Calu3 (cell line): ENCODE results near the gene MPP4. TPM values are rescaled to one million over a fixed set of nuclear protein-coding genes. Genes with fewer than 3 reads are reported as not detected.

ENCODE experiments used
- BruUV-seq: library from RNA; stranded (reverse); fragments of 400-500 nt; replicated peaks from 2 replicates; lab custom pipeline; 2021; lab: Mats Ljungman, UMichigan
- CTCF ChIA-PET: fragments of 300-600 bp; sonication (Branson Sonifier 250); formaldehyde crosslinking; loops from one replicate; lab custom pipeline; 2022; ENCODE audit warnings: antibody characterized with exemption; lab: Charles Lee
- DNase-seq: peaks from one replicate; pipeline ENCODE4 v3.0.0; 2022
- H3K27ac Mint-ChIP-seq: one replicate; pipeline ENCODE4 v1.8.0; 2022; ENCODE audit warnings: mixed read lengths; ENCODE audit not compliant: unreplicated experiment
- H3K27me3 Mint-ChIP-seq: one replicate; pipeline ENCODE4 v1.8.0; 2022; ENCODE audit warnings: mixed read lengths; ENCODE audit not compliant: unreplicated experiment
- H3K36me3 Mint-ChIP-seq: one replicate; pipeline ENCODE4 v1.8.0; 2022; ENCODE audit warnings: mild to moderate bottlenecking, moderate library complexity, mixed read lengths; ENCODE audit not compliant: insufficient read depth, unreplicated experiment
- H3K4me1 Mint-ChIP-seq: one replicate; pipeline ENCODE4 v1.8.0; 2022; ENCODE audit warnings: mild to moderate bottlenecking, low read depth, mixed read lengths; ENCODE audit not compliant: unreplicated experiment
- H3K4me3 Mint-ChIP-seq: one replicate; pipeline ENCODE4 v1.8.0; 2022; ENCODE audit warnings: mild to moderate bottlenecking, low read depth, moderate library complexity, mixed read lengths; ENCODE audit not compliant: unreplicated experiment
- H3K9me3 Mint-ChIP-seq: one replicate; pipeline ENCODE4 v1.8.0; 2022; ENCODE audit warnings: low read depth, mixed read lengths; ENCODE audit not compliant: unreplicated experiment
- intact Hi-C: fragments of 100-400 bp; cut with micrococcal nuclease; formaldehyde crosslinking; loops from one replicate; pipeline ENCODE4 v1.10.0; 2022; ENCODE audit not compliant: unreplicated experiment
- total RNA-seq: library from RNA; stranded (reverse); gene quantifications from 2 replicates; pipeline ENCODE4 v1.2.3, GENCODE V29; 2022
- TF ChIP-seq, protein P1 (sequence below): fragments of 200-600 bp; IDR thresholded peaks from one replicate; pipeline ENCODE4 v1.8.0; 2022; ENCODE audit warnings: antibody characterized with exemption; ENCODE audit not compliant: unreplicated experiment

Gene MPP4
- total RNA-seq, 1 experiment from 2014 or later = not detected

DNA sequence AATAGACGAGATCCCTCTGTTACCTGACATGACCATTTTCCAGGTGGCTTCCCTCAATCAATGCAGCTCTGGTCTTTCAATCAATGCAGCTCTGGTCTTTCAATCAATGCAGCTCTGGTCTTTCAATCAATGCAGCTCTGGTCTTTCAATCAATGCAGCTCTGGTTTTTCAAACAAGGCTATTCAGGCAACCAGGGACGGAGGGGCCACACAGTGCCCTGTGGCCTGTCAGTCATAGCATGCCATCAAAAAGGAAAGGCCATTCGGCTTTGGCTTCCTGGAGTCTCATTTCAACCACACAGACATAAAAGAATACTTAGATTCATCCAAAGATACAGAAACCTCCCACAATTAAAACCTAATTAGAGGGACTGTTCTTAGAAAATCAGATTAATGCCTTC, 13.3 kb downstream of the MPP4 start:
- TF ChIP-seq, protein P1, sequence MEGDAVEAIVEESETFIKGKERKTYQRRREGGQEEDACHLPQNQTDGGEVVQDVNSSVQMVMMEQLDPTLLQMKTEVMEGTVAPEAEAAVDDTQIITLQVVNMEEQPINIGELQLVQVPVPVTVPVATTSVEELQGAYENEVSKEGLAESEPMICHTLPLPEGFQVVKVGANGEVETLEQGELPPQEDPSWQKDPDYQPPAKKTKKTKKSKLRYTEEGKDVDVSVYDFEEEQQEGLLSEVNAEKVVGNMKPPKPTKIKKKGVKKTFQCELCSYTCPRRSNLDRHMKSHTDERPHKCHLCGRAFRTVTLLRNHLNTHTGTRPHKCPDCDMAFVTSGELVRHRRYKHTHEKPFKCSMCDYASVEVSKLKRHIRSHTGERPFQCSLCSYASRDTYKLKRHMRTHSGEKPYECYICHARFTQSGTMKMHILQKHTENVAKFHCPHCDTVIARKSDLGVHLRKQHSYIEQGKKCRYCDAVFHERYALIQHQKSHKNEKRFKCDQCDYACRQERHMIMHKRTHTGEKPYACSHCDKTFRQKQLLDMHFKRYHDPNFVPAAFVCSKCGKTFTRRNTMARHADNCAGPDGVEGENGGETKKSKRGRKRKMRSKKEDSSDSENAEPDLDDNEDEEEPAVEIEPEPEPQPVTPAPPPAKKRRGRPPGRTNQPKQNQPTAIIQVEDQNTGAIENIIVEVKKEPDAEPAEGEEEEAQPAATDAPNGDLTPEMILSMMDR = no peak
- BruUV-seq = no TSS peak
- no peaks in the 10 kb centered on the region for H3K4me1 Mint-ChIP-seq
- no peaks in the 10 kb centered on the region for H3K9me3 Mint-ChIP-seq
- CTCF ChIA-PET = no interaction called here
- intact Hi-C loops = no loop called here
- DNase-seq = no peak
- no peak overlapping the region for H3K27ac Mint-ChIP-seq
- no peak overlapping the region for H3K4me3 Mint-ChIP-seq
- H3K36me3 Mint-ChIP-seq = no peaks in the 10 kb centered on the region
- peaks cover 16% of the 10 kb centered on the region for H3K27me3 Mint-ChIP-seq

- Mint-ChIP-seq H3K27ac (no peak overlapping the region), H3K27me3 (no peaks in the 10 kb centered on the region), H3K4me1 (no peaks in the 10 kb centered on the region), H3K4me3 (no peak overlapping the region), H3K9me3 (no peaks in the 10 kb centered on the region), H3K36me3 (no peaks in the 10 kb centered on the region)
- peak; percentile 12 for DNase-seq
- intact Hi-C loops = no loop called here
- TF ChIP-seq, protein P1 = peak; percentile 43
- CTCF ChIA-PET = no interaction called here
- no TSS peak for BruUV-seq
These were observed 17.7 kb downstream of the MPP4 start for GRCh38 chr2:201680743-201681142.

DNA sequence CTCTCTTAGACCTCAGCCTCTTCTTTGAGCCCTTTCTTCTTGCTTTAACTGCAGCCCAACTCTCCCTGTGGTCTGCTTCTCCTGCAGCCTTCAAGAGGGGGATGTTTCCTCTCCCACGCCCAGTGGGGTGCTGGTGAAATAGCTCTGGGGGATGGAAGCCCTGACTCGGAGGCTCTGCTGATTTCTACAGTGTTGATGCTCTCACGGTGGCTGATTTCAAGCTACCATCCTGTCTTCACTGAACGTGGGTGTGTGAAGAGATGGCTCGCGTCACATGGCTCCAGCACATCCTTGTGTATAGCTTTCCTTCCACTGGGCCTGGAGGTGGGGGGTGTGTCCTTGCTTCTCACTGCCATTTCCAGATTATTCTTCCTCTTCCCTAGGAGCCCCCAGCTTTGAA, 20.0 kb downstream of the MPP4 start:
- Mint-ChIP-seq H3K27ac (no peak overlapping the region), H3K9me3 (no peaks in the 10 kb centered on the region), H3K4me1 (no peaks in the 10 kb centered on the region), H3K36me3 (no peaks in the 10 kb centered on the region), H3K4me3 (no peak overlapping the region), H3K27me3 (no peaks in the 10 kb centered on the region)
- no TSS peak for BruUV-seq
- intact Hi-C loops = no loop called here
- TF ChIP-seq, protein P1 = no peak
- DNase-seq = no peak
- CTCF ChIA-PET = no interaction called here

GRCh38 chr2:201675454-201675853, 23.0 kb downstream of the MPP4 start:
- H3K9me3 Mint-ChIP-seq = no peaks in the 10 kb centered on the region
- H3K36me3 Mint-ChIP-seq = no peaks in the 10 kb centered on the region
- H3K4me3 Mint-ChIP-seq = no peak overlapping the region
- no peaks in the 10 kb centered on the region for H3K4me1 Mint-ChIP-seq
- intact Hi-C loops = no loop called here
- H3K27me3 Mint-ChIP-seq = no peaks in the 10 kb centered on the region
- no peak for DNase-seq
- no peak overlapping the region for H3K27ac Mint-ChIP-seq
- CTCF ChIA-PET = no interaction called here
- TF ChIP-seq, protein P1 = no peak
- no TSS peak for BruUV-seq

DNA sequence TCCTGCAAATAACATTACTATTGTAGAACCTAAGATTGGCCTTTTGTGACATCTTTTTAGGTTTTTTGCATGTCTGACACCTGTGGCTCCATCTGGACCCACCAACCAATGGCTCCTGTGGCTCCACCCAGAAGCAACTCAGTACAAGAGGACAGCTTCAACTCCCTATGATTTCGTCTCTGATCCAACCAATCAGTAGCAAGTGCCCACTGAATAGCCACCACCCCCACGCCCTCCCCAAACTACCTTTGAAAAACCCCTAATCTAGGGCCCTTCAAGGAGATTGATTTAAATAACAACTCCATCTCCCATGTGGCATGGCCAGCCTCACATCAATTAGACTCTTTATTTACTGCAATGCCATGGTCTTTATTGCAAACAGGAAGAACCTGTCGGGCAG, 23.6 kb downstream of the MPP4 start:
- no peak for DNase-seq
- H3K4me1 Mint-ChIP-seq = no peaks in the 10 kb centered on the region
- no peaks in the 10 kb centered on the region for H3K9me3 Mint-ChIP-seq
- no peak overlapping the region for H3K27ac Mint-ChIP-seq
- TF ChIP-seq, protein P1 = no peak
- intact Hi-C loops = no loop called here
- BruUV-seq = no TSS peak
- CTCF ChIA-PET = no interaction called here
- H3K4me3 Mint-ChIP-seq = no peak overlapping the region
- no peaks in the 10 kb centered on the region for H3K36me3 Mint-ChIP-seq
- H3K27me3 Mint-ChIP-seq = no peaks in the 10 kb centered on the region
